A549 (cell line): ENCODE measurements around the gene PHTF1. TPM values are rescaled to one million over a fixed set of nuclear protein-coding genes. Genes with fewer than 3 reads are reported as not detected.

Experiments
- ATAC-seq, 2 experiments: fragments of 200-7000 bp in 1 of 2; fragments of >200 bp in 1 of 2; cut with Nextera tagmentation in 1 of 2; cut with Tn5 transposase in 1 of 2; 3 replicates each; pipeline versions ENCODE4 v1.8.0 to v1.9.1; 2018 to 2020; ENCODE audit warnings: mild to moderate bottlenecking in 1 of 2, moderate library complexity in 1 of 2
- CTCF ChIA-PET: fragments of 300-600 bp; sonication (Branson Sonifier 250); formaldehyde crosslinking; extraction: SDS; loops from one replicate; lab custom pipeline; 2021; ENCODE audit warnings: antibody characterized with exemption, inconsistent platforms; lab: Yijun Ruan, JAX
- POLR2A ChIA-PET: fragments of 350-600 bp; formaldehyde crosslinking; extraction: SDS; loops from one replicate; lab custom pipeline; 2021; ENCODE audit warnings: antibody characterized with exemption, inconsistent platforms; lab: Yijun Ruan, JAX
- DNase-seq, 2 experiments: peaks; one replicate each; pipeline versions ENCODE4 v3.0.0 to v3.0.0-alpha.2; 2011 to 2016; ENCODE audit warnings: low read depth in 1 of 2, low spot score in 1 of 2
- FAIRE-seq: peaks from 2 replicates; lab custom pipeline; 2011; peaks lifted over from hg19 to GRCh38; lab: Jason Lieb, UNC
- H3K27ac ChIP-seq, 2 experiments: fragments of >200 bp; sonication (Bioruptor Twin); formaldehyde crosslinking; 3 replicates each; pipeline ENCODE4 v1.5.1; 2016 to 2017
- H3K4me1 ChIP-seq: fragments of >200 bp; sonication (Bioruptor Twin); formaldehyde crosslinking; 3 replicates; pipeline ENCODE4 v1.6.1; 2016
- H3K4me2 ChIP-seq: fragments of >200 bp; sonication (Bioruptor Twin); formaldehyde crosslinking; 3 replicates; pipeline ENCODE4 v1.6.1; 2016
- H3K4me3 ChIP-seq: fragments of >200 bp; sonication (Bioruptor Twin); formaldehyde crosslinking; 3 replicates; pipeline ENCODE4 v1.5.1; 2016
- H3K9me3 ChIP-seq: fragments of >200 bp; sonication (Bioruptor Twin); formaldehyde crosslinking; 3 replicates; pipeline ENCODE4 v1.6.1; 2016
- CBX8 ChIP-seq: fragments of 200-600 bp; sonication (generic); IDR thresholded peaks from 2 replicates; pipeline ENCODE4 v1.6.1; 2016
- CEBPB ChIP-seq, 2 experiments: fragments of >200 bp in 1 of 2; sonication (Bioruptor Twin) in 1 of 2; formaldehyde crosslinking in 1 of 2; IDR thresholded peaks; 2 replicates each; pipeline ENCODE4 v1.6.1; 2012 to 2016
- CHD2 ChIP-seq: fragments of 150-350 bp; IDR thresholded peaks from 2 replicates; pipeline ENCODE4 v1.6.1; 2014; ENCODE audit warnings: low read length; ENCODE audit not compliant: partially characterized antibody
- CTCF ChIP-seq: fragments of >200 bp; sonication (Bioruptor Twin); formaldehyde crosslinking; IDR thresholded peaks from 3 replicates; pipeline ENCODE4 v1.5.1; 2016
- EHF ChIP-seq: fragments of 250-450 bp; sonication (Bioruptor Pico); IDR thresholded peaks from 2 replicates; pipeline ENCODE4 v1.5.0; 2020; ENCODE audit warnings: mild to moderate bottlenecking
- ELK1 ChIP-seq: fragments of 150-350 bp; IDR thresholded peaks from 2 replicates; pipeline ENCODE4 v1.6.1; 2014; ENCODE audit warnings: low read depth, mild to moderate bottlenecking, low read length
- EP300 ChIP-seq, 2 experiments: fragments of >200 bp; sonication (Bioruptor Twin); formaldehyde crosslinking; IDR thresholded peaks; 2 replicates in 1 of 2; 3 replicates in 1 of 2; pipeline ENCODE4 v1.6.1; 2016 to 2017
- ESRRA ChIP-seq: fragments of 150-350 bp; IDR thresholded peaks from 2 replicates; pipeline ENCODE4 v1.6.1; 2014; ENCODE audit warnings: mild to moderate bottlenecking, low read length, borderline replicate concordance
- HMGXB4 ChIP-seq: fragments of 250-450 bp; sonication (Bioruptor Pico); IDR thresholded peaks from 2 replicates; pipeline ENCODE4 v1.5.0; 2021; ENCODE audit warnings: mild to moderate bottlenecking, moderate library complexity, borderline replicate concordance
- HOXA7 ChIP-seq: fragments of 250-450 bp; sonication (Bioruptor Pico); IDR thresholded peaks from 2 replicates; pipeline ENCODE4 v1.5.0; 2020; ENCODE audit warnings: mild to moderate bottlenecking, moderate library complexity
- HOXB13 ChIP-seq: fragments of 250-450 bp; sonication (Bioruptor Pico); IDR thresholded peaks from 2 replicates; pipeline ENCODE4 v1.5.0; 2020; ENCODE audit warnings: low read depth, mild to moderate bottlenecking, moderate library complexity
- JUN ChIP-seq, 2 experiments: fragments of >200 bp; sonication (Bioruptor Twin); formaldehyde crosslinking; IDR thresholded peaks; 2 replicates in 1 of 2; 3 replicates in 1 of 2; pipeline ENCODE4 v1.6.1; 2016 to 2017
- JUNB ChIP-seq: fragments of >200 bp; sonication (Bioruptor Twin); formaldehyde crosslinking; IDR thresholded peaks from 2 replicates; pipeline ENCODE4 v1.6.1; 2016
- MAZ ChIP-seq: fragments of 150-350 bp; IDR thresholded peaks from 2 replicates; pipeline ENCODE4 v1.6.1; 2014; ENCODE audit warnings: antibody characterized with exemption, low read depth, low read length, borderline replicate concordance
- MYC ChIP-seq: IDR thresholded peaks from 2 replicates; pipeline ENCODE4 v1.6.1; 2012; ENCODE audit warnings: mild to moderate bottlenecking, inconsistent platforms, low read length, improper control_type of control experiment, borderline replicate concordance
- NPAS2 ChIP-seq: fragments of 250-450 bp; sonication (Bioruptor Pico); IDR thresholded peaks from 2 replicates; pipeline ENCODE4 v1.8.0; 2022; ENCODE audit warnings: mild to moderate bottlenecking, moderate library complexity, borderline replicate concordance
- RFX5 ChIP-seq: fragments of 450-650 bp; IDR thresholded peaks from 2 replicates; pipeline ENCODE4 v1.7.1; 2014; ENCODE audit warnings: antibody characterized with exemption, mild to moderate bottlenecking, moderate library complexity
- RNF2 ChIP-seq: fragments of 200-600 bp; sonication (generic); IDR thresholded peaks from 2 replicates; pipeline ENCODE4 v1.6.1; 2016; ENCODE audit warnings: low read depth, mild to moderate bottlenecking, antibody characterized with exemption, moderate library complexity, borderline replicate concordance
- TP53 ChIP-seq: fragments of 250-450 bp; sonication (Bioruptor Pico); IDR thresholded peaks from 2 replicates; pipeline ENCODE4 v1.5.0; 2021; ENCODE audit warnings: mild to moderate bottlenecking, moderate library complexity
- USF2 ChIP-seq: fragments of 450-650 bp; IDR thresholded peaks from 2 replicates; pipeline ENCODE4 v1.6.1; 2014; ENCODE audit warnings: antibody characterized with exemption
- ZFP36 ChIP-seq: fragments of 450-650 bp; IDR thresholded peaks from 2 replicates; pipeline ENCODE4 v1.6.1; 2014; ENCODE audit warnings: borderline replicate concordance; ENCODE audit not compliant: partially characterized antibody
- ZSCAN20 ChIP-seq: fragments of 250-450 bp; sonication (Bioruptor Pico); IDR thresholded peaks from 2 replicates; pipeline ENCODE4 v1.8.0; 2022; ENCODE audit warnings: mild to moderate bottlenecking, moderate library complexity
- WGBS: methylation state at CpG from one replicate; pipeline ENCODE4 v1.1.6; 2017; ENCODE audit errors: missing lambda C conversion rate; 5-methylcytosine and 5-hydroxymethylcytosine counted together
- polyA plus RNA-seq, 4 experiments: library from polyadenylated mRNA; depleted of rRNA in 3 of 4; stranded (reverse); fragments of >200 nt; fragmentation: RNase III in 1 of 4; extraction: RNeasy Plus Mini Kit Qiagen cat#74134 plus additional on column Dnase treatment in 1 of 4; gene quantifications; 2 replicates in 3 of 4; 3 replicates in 1 of 4; pipeline ENCODE4 v1.2.3, GENCODE V29; 2011 to 2017
- TF ChIP-seq, protein P1 (sequence below): IDR thresholded peaks from 2 replicates; pipeline ENCODE4 v1.6.1; 2012

The PHTF1 gene
- polyA plus RNA-seq, 2 of the 4 experiments (the other 2 are of a cell fraction): 17.0 to 17.1 TPM

DNA sequence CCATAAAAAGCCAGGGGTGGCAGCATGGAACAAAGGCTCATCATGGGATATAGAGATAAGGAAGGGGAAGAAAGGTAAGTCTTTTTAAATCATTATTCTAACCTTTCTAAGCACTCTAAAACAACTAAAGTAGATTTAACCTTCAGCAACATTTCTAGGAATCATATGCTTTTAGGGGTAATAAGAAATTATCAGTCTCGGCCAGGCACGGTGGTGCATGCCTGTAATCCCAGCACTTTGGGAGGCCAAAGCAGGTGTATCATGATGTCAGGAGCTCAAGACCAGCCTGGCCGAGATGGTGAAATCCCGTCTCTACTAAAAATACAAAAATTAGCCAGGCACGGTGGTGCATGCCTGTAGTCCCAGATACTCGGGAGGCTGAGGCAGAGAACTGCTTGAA lies 20.3 kb upstream of the PHTF1 start:
- CTCF ChIA-PET: interaction anchor here (1.3 kb wide), 1 partner anchor 20 kb away, joined by 3 read pairs; no protein-coding TSS in a partner anchor
- no peak for FAIRE-seq

DNA sequence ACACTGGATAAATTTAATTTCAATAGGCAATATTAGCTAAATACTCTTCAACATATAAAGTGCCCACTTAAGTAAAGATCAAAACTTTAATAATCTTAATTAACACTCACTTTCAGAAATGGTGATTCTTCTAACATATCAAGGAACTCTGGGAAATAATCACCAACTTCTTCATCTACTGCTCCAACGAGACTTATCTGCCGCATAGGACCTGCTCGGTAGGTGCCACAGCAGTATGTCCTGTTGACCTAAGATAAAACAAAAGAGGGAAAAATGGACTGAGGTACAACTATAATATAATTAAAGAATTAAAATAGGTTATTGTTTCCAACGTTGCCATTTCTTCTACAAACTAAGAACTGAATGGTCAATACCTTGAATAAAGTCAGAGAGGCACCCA lies 18.3 kb upstream of the PHTF1 start:
- no peaks in the 10 kb centered on the region for H3K9me3 ChIP-seq
- no peak for FAIRE-seq
- no peak for TF ChIP-seq CTCF
- no peak for TF ChIP-seq MYC
- TF ChIP-seq ZSCAN20: no peak
- TF ChIP-seq HOXB13 (CRISPR knock-in tag): no peak
- TF ChIP-seq EP300 (IDR thresholded peaks at IDR 0.05): no peak
- TF ChIP-seq, protein P1, sequence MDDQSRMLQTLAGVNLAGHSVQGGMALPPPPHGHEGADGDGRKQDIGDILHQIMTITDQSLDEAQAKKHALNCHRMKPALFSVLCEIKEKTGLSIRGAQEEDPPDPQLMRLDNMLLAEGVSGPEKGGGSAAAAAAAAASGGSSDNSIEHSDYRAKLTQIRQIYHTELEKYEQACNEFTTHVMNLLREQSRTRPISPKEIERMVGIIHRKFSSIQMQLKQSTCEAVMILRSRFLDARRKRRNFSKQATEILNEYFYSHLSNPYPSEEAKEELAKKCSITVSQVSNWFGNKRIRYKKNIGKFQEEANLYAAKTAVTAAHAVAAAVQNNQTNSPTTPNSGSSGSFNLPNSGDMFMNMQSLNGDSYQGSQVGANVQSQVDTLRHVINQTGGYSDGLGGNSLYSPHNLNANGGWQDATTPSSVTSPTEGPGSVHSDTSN: no peak
- no peak for TF ChIP-seq RFX5
- TF ChIP-seq USF2: no peak
- no peak for TF ChIP-seq HMGXB4 (CRISPR knock-in tag)
- TF ChIP-seq JUNB: no peak
- TF ChIP-seq CHD2: no peak
- TF ChIP-seq RNF2: no peak
- TF ChIP-seq ELK1: no peak
- TF ChIP-seq CBX8: no peak
- TF ChIP-seq ZFP36: no peak
- no peak overlapping the region for H3K27ac ChIP-seq
- ATAC-seq: no peak
- no peak overlapping the region for H3K4me3 ChIP-seq
- no peak overlapping the region for H3K4me2 ChIP-seq
- ChIA-PET POLR2A (no interaction called here), CTCF (interaction anchor here (1.0 kb wide), 1 partner anchor 27 kb away, joined by 3 read pairs; no protein-coding TSS in a partner anchor)
- 85% methylated on average over 4 of the region's 4 CpGs for WGBS
- no peak for DNase-seq
- no peaks in the 10 kb centered on the region for H3K4me1 ChIP-seq

More for the DNA sequence above, 20.3 kb upstream of the PHTF1 start:
- Histone ChIP-seq H3K27ac (no peak overlapping the region), H3K4me1 (0 out of 3 replicates have a peak, but pooled peaks cover 4% of the 10 kb centered on the region), H3K9me3 (no peaks in the 10 kb centered on the region), H3K4me2 (no peak overlapping the region), H3K4me3 (no peak overlapping the region)
- ATAC-seq (no peak), DNase-seq (no peak)
- WGBS: 91% methylated on average over 6 of the region's 6 CpGs
- POLR2A ChIA-PET: no interaction called here
- TF ChIP-seq EHF (CRISPR knock-in tag) (no peak), ESRRA (no peak), HOXA7 (CRISPR knock-in tag) (no peak), NPAS2 (CRISPR knock-in tag) (no peak), MAZ (no peak), RNF2 (no peak), TP53 (no peak), JUN (IDR thresholded peaks at IDR 0.05) (no peak), CEBPB (IDR thresholded peaks at IDR 0.05) (no peak)
